Loucy (cell line): ENCODE results near the gene CASQ2.
"Not testable (repeated sequence)": the region's sequence is repeated elsewhere in the genome, so short reads cannot be mapped to it uniquely, and the experiment has no call there.

Experiments
- H2AFZ ChIP-seq: fragments of 200-600 bp; sonication (generic); 2 replicates; pipeline ENCODE4 v1.6.0; 2016; ENCODE audit warnings: antibody characterized with exemption, mild to moderate bottlenecking, low read length, moderate library complexity
- H3F3A ChIP-seq: fragments of 200-600 bp; 2 replicates; pipeline ENCODE4 v1.6.0; 2016; ENCODE audit warnings: antibody characterized with exemption, low read depth, mild to moderate bottlenecking
- H3K27me3 ChIP-seq: fragments of 200-600 bp; sonication (generic); 2 replicates; pipeline ENCODE4 v1.6.1; 2014; ENCODE audit warnings: low read length, mild to moderate bottlenecking; ENCODE audit not compliant: insufficient read depth, poor library complexity, severe bottlenecking
- H3K36me3 ChIP-seq: fragments of 200-600 bp; sonication (generic); 2 replicates; pipeline ENCODE4 v1.6.1; 2016; ENCODE audit warnings: low read length; ENCODE audit not compliant: insufficient read depth
- H3K4me1 ChIP-seq: fragments of 200-600 bp; sonication (generic); 2 replicates; pipeline ENCODE4 v1.5.1; 2014; ENCODE audit warnings: low read length, mild to moderate bottlenecking; ENCODE audit not compliant: insufficient read depth, poor library complexity, severe bottlenecking
- H3K4me2 ChIP-seq: fragments of 200-600 bp; sonication (generic); 2 replicates; pipeline ENCODE4 v1.6.0; 2014; ENCODE audit warnings: antibody characterized with exemption, low read length, low read depth, mild to moderate bottlenecking; ENCODE audit not compliant: poor library complexity, severe bottlenecking
- H3K4me3 ChIP-seq: fragments of 200-600 bp; sonication (generic); 2 replicates; pipeline ENCODE4 v1.5.1; 2014; ENCODE audit warnings: low read length, mild to moderate bottlenecking, mixed read lengths; ENCODE audit not compliant: poor library complexity, severe bottlenecking
- H3K79me2 ChIP-seq: fragments of 200-600 bp; sonication (generic); 2 replicates; pipeline ENCODE4 v1.6.1; 2014; ENCODE audit warnings: low read length; ENCODE audit not compliant: insufficient read depth
- H3K9ac ChIP-seq: fragments of 200-600 bp; sonication (generic); 2 replicates; pipeline ENCODE4 v1.6.0; 2014; ENCODE audit warnings: mild to moderate bottlenecking, low read depth, low read length, moderate library complexity; ENCODE audit not compliant: poor library complexity, severe bottlenecking
- H3K9me2 ChIP-seq: fragments of 200-600 bp; sonication (generic); replicated peaks from 2 replicates; pipeline ENCODE4 v1.6.1; 2016; ENCODE audit warnings: low read depth, low read length, mixed read lengths
- H3K9me3 ChIP-seq: fragments of 200-600 bp; sonication (generic); 2 replicates; pipeline ENCODE4 v1.6.1; 2014; ENCODE audit warnings: mild to moderate bottlenecking, antibody characterized with exemption, low read length, low read depth; ENCODE audit not compliant: insufficient read depth
- H4K20me1 ChIP-seq: fragments of 200-600 bp; sonication (generic); 2 replicates; pipeline ENCODE4 v1.6.0; 2014; ENCODE audit warnings: antibody characterized with exemption, low read length, mild to moderate bottlenecking; ENCODE audit not compliant: insufficient read depth, poor library complexity, severe bottlenecking
- EZH2phosphoT487 ChIP-seq: fragments of 200-600 bp; IDR thresholded peaks from 2 replicates; pipeline ENCODE4 v1.6.1; 2018; ENCODE audit warnings: antibody characterized with exemption, mild to moderate bottlenecking, moderate library complexity, borderline replicate concordance
- TF ChIP-seq, protein P1 (sequence below): fragments of 200-600 bp; sonication (generic); conservative IDR thresholded peaks from 2 replicates; pipeline ENCODE4 v1.5.1; 2014; ENCODE audit warnings: mild to moderate bottlenecking, antibody characterized with exemption, low read length

CASQ2 gene

DNA sequence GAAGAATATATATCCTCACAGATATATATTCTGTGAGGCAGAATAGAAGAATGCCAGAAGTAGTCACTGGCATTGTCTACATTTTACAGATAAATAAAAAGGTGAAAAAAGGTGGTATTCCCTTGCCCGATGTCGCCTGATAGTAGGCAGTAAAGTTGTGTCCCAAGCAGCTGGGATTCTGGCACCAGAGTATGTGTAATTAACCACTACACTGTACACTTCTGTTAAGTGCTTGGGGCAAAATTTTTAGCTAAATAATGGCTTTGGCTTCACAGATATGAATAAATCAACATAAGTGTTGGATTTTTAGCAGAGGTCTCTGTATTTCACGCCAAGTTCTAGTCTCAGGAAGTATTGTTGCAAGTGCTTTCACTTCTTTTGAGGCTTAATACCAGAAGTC, 13.3 kb upstream of the CASQ2 start:
- H3K4me1 ChIP-seq = no peaks in the 10 kb centered on the region
- H3K79me2 ChIP-seq = no peaks in the 10 kb centered on the region
- no peak overlapping the region for H2AFZ ChIP-seq
- H3K4me3 ChIP-seq = no peak overlapping the region
- H3K9me3 ChIP-seq = no peaks in the 10 kb centered on the region
- H3K27me3 ChIP-seq = no peaks in the 10 kb centered on the region
- H3K9me2 ChIP-seq = no peaks in the 10 kb centered on the region
- no peak for TF ChIP-seq EZH2phosphoT487
- TF ChIP-seq, protein P1, sequence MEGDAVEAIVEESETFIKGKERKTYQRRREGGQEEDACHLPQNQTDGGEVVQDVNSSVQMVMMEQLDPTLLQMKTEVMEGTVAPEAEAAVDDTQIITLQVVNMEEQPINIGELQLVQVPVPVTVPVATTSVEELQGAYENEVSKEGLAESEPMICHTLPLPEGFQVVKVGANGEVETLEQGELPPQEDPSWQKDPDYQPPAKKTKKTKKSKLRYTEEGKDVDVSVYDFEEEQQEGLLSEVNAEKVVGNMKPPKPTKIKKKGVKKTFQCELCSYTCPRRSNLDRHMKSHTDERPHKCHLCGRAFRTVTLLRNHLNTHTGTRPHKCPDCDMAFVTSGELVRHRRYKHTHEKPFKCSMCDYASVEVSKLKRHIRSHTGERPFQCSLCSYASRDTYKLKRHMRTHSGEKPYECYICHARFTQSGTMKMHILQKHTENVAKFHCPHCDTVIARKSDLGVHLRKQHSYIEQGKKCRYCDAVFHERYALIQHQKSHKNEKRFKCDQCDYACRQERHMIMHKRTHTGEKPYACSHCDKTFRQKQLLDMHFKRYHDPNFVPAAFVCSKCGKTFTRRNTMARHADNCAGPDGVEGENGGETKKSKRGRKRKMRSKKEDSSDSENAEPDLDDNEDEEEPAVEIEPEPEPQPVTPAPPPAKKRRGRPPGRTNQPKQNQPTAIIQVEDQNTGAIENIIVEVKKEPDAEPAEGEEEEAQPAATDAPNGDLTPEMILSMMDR = no peak
- no peaks in the 10 kb centered on the region for H3K36me3 ChIP-seq
- H4K20me1 ChIP-seq = no peaks in the 10 kb centered on the region
- no peak overlapping the region for H3K9ac ChIP-seq
- no peaks in the 10 kb centered on the region for H3F3A ChIP-seq
- H3K4me2 ChIP-seq = no peak overlapping the region

DNA sequence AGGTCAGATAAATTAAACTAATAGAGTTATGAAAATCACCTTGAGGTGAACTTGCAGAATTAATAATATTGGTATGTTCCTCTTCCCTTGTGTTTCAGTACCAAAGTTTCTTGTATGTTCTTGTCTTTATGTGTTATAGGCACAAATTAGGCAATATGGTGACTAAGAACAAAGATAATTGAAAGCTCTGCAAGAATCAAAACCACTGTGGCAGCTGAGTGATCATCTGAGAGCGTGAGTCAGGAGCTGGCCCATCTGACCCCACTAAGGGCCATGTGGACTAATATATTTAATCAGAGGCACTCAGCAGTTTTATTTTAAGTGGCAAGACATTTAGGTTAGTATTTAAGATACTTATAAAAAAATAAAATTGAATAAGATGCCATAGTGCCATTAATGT, 12.8 kb upstream of the CASQ2 start:
- no peaks in the 10 kb centered on the region for H3K36me3 ChIP-seq
- no peak overlapping the region for H3K9ac ChIP-seq
- H3K9me3 ChIP-seq = no peaks in the 10 kb centered on the region
- TF ChIP-seq EZH2phosphoT487 = no peak
- TF ChIP-seq, protein P1 = no peak
- no peak overlapping the region for H3K4me3 ChIP-seq
- H3K9me2 ChIP-seq = no peaks in the 10 kb centered on the region
- no peaks in the 10 kb centered on the region for H3K27me3 ChIP-seq
- no peaks in the 10 kb centered on the region for H4K20me1 ChIP-seq
- no peaks in the 10 kb centered on the region for H3F3A ChIP-seq
- no peaks in the 10 kb centered on the region for H3K4me1 ChIP-seq
- no peak overlapping the region for H3K4me2 ChIP-seq
- H2AFZ ChIP-seq = no peak overlapping the region
- H3K79me2 ChIP-seq = no peaks in the 10 kb centered on the region

GRCh38 chr1:115780655-115781054, 12.1 kb upstream of the CASQ2 start:
- not testable (repeated sequence) for H3K4me3 ChIP-seq, H3K79me2 ChIP-seq, H3K36me3 ChIP-seq, H3K9me3 ChIP-seq, H4K20me1 ChIP-seq, H3K27me3 ChIP-seq, H3K4me1 ChIP-seq, H3K9ac ChIP-seq, H3F3A ChIP-seq, H2AFZ ChIP-seq, H3K9me2 ChIP-seq
- peak overlapping the region; percentile 13 for H3K4me2 ChIP-seq

DNA sequence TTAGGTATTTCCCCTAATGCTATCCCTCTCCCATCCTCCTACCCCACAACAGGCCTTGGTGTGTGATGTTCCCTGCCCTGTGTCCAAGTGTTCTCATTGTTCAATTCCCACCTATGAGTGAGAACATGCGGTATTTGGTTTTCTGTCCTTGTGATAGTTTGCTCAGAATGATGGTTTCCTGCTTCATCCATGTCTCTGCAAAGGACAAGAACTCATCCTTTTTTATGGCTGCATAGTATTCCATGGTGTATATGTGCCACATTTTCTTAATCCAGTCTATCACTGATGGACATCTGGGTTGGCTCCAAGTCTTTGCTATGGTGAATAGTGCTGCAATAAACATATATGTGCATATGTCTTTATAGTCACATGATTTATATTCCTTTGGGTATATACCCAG, 10.6 kb upstream of the CASQ2 start:
- H3K9me2 ChIP-seq, H3K4me3 ChIP-seq, H3K36me3 ChIP-seq, H3F3A ChIP-seq, H3K9me3 ChIP-seq, H3K27me3 ChIP-seq, H3K79me2 ChIP-seq, H2AFZ ChIP-seq, H3K4me1 ChIP-seq, H3K9ac ChIP-seq, H4K20me1 ChIP-seq, H3K4me2 ChIP-seq: not testable (repeated sequence)
